ENCODE results near the gene FHAD1.

GRCh38 chr1:15380601-15381508, 133.8 kb downstream of the FHAD1 start:
- no peak for TF ChIP-seq POLR2AphosphoS5 (IDR thresholded peaks at IDR 0.05)
- no peak for TF ChIP-seq POLR2A (IDR thresholded peaks at IDR 0.05)
- no peak for TF ChIP-seq CTCF (IDR thresholded peaks at IDR 0.05)
- TF ChIP-seq EP300 (IDR thresholded peaks at IDR 0.05), result no peak
